Measurements from ENCODE around the gene USP12.

DNA sequence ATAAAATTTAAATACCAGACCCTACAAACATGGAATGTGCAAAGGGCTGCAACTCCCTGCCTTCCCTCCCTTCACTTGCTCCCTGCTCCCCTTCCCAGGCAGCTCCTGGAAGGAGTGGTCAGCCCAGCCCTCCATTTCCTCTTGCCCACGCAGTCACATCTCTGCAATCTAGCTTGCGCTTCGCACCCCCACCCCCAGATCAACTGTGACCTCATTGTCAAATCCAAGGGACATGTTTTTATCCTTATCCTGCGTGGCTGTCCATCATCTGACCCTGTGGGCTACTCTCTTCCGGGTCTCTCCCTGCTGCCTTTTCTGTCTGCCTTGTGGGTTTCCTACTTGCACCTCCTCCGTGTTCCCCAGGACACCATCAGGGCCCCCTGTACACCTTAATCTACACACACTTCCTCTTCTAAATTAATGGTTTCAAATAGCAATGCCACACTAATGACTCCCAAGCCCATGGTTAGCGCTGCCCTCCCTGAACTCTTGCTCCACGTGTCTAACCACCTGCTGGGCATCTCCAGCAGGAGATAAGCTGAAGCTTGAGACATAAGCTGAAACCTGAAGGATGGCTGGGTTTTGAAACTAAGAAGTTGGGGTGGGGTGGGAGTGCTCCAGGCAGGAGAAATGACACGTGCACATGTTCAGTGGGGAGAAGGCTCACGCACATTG is 118.3 kb downstream of the USP12 start:
- TF ChIP-seq, protein P1, sequence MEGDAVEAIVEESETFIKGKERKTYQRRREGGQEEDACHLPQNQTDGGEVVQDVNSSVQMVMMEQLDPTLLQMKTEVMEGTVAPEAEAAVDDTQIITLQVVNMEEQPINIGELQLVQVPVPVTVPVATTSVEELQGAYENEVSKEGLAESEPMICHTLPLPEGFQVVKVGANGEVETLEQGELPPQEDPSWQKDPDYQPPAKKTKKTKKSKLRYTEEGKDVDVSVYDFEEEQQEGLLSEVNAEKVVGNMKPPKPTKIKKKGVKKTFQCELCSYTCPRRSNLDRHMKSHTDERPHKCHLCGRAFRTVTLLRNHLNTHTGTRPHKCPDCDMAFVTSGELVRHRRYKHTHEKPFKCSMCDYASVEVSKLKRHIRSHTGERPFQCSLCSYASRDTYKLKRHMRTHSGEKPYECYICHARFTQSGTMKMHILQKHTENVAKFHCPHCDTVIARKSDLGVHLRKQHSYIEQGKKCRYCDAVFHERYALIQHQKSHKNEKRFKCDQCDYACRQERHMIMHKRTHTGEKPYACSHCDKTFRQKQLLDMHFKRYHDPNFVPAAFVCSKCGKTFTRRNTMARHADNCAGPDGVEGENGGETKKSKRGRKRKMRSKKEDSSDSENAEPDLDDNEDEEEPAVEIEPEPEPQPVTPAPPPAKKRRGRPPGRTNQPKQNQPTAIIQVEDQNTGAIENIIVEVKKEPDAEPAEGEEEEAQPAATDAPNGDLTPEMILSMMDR (IDR thresholded peaks at IDR 0.05) = no peak
- no peak for TF ChIP-seq POLR2A (IDR thresholded peaks at IDR 0.05)
- TF ChIP-seq POLR2AphosphoS5 (IDR thresholded peaks at IDR 0.05) = no peak

Measured in prostate gland (tissue), 2 donors.